ENCODE results near the gene C2. TPM values are rescaled to one million over a fixed set of nuclear protein-coding genes. Genes with fewer than 3 reads are reported as not detected.
A peak's percentile ranks its signal among the peaks of the same experiment; 100 is the strongest.

Gene C2
- polyA plus RNA-seq, 4 donors = 7.4 to 58.7 (median 21.3) TPM

- DNase-seq = no peak
- FAIRE-seq = no peak
- Histone ChIP-seq H3K27ac (ENCODE audit: low read depth in 1 of 3, low read length in 2 of 3) (no peak overlapping the region), H3K27me3 (ENCODE audit: control insufficient read depth in 3 of 3, insufficient read depth in 3 of 3, low read length in 3 of 3) (no peaks in the 10 kb centered on the region), H3K36me3 (ENCODE audit: control insufficient read depth in 3 of 3, insufficient read depth in 2 of 3, low read depth in 1 of 3, low read length in 3 of 3) (peaks cover 8 to 78% (median 23%) of the 10 kb centered on the region in 3 donors), H3K4me1 (ENCODE audit: control insufficient read depth in 3 of 3, insufficient read depth in 2 of 3, low read depth in 1 of 3, low read length in 2 of 3) (peaks cover 0 to 11% (median 0%) of the 10 kb centered on the region in 3 donors), H3K4me3 (ENCODE audit: low read depth in 1 of 3, low read length in 3 of 3) (no peak overlapping the region), H3K9me3 (ENCODE audit: control insufficient read depth in 2 of 2, insufficient read depth in 1 of 2, low read depth in 1 of 2, low read length in 1 of 2) (no peaks in the 10 kb centered on the region)
- WGBS, 3 donors = 85 to 95% (median 87%) methylated on average over 5 to 6 of the region's 6 CpGs
These were observed 45.2 kb upstream of the C2 start for GRCh38 chr6:31882344-31882743.

GRCh38 chr6:31883676-31884075 is 43.8 kb upstream of the C2 start:
- H3K9me3 ChIP-seq (ENCODE audit: control insufficient read depth in 2 of 2, insufficient read depth in 1 of 2, low read depth in 1 of 2, low read length in 1 of 2) = no peaks in the 10 kb centered on the region
- DNase-seq = no peak
- H3K4me3 ChIP-seq (ENCODE audit: low read depth in 1 of 3, low read length in 3 of 3) = no peak overlapping the region
- H3K4me1 ChIP-seq (ENCODE audit: control insufficient read depth in 3 of 3, insufficient read depth in 2 of 3, low read depth in 1 of 3, low read length in 2 of 3) = peaks cover 0 to 10% (median 0%) of the 10 kb centered on the region in 3 donors
- FAIRE-seq = no peak
- H3K36me3 ChIP-seq (ENCODE audit: control insufficient read depth in 3 of 3, insufficient read depth in 2 of 3, low read depth in 1 of 3, low read length in 3 of 3) = peaks cover 8 to 91% (median 31%) of the 10 kb centered on the region in 3 donors
- H3K27ac ChIP-seq (ENCODE audit: low read depth in 1 of 3, low read length in 2 of 3) = no peak overlapping the region
- H3K27me3 ChIP-seq (ENCODE audit: control insufficient read depth in 3 of 3, insufficient read depth in 3 of 3, low read length in 3 of 3) = no peaks in the 10 kb centered on the region
- 90 to 94% (median 94%) methylated on average over 12 of the region's 12 CpGs for WGBS, 3 donors

- Histone ChIP-seq H3K36me3 (ENCODE audit: control insufficient read depth in 3 of 3, insufficient read depth in 2 of 3, low read depth in 1 of 3, low read length in 3 of 3) (peaks cover 8 to 97% (median 35%) of the 10 kb centered on the region in 3 donors), H3K4me1 (ENCODE audit: control insufficient read depth in 3 of 3, insufficient read depth in 2 of 3, low read depth in 1 of 3, low read length in 2 of 3) (peaks cover 0 to 4% (median 0%) of the 10 kb centered on the region in 3 donors), H3K9me3 (ENCODE audit: control insufficient read depth in 2 of 2, insufficient read depth in 1 of 2, low read depth in 1 of 2, low read length in 1 of 2) (no peaks in the 10 kb centered on the region), H3K4me3 (ENCODE audit: low read depth in 1 of 3, low read length in 3 of 3) (no peak overlapping the region), H3K27me3 (ENCODE audit: control insufficient read depth in 3 of 3, insufficient read depth in 3 of 3, low read length in 3 of 3) (no peaks in the 10 kb centered on the region), H3K27ac (ENCODE audit: low read depth in 1 of 3, low read length in 2 of 3) (no peak overlapping the region)
- 95 to 96% (median 96%) methylated on average over 17 to 22 of the region's 22 CpGs for WGBS, 3 donors
- no peak for DNase-seq
- no peak for FAIRE-seq
These were observed 42.9 kb upstream of the C2 start for GRCh38 chr6:31884528-31885035.

- Histone ChIP-seq H3K36me3 (ENCODE audit: control insufficient read depth in 3 of 3, insufficient read depth in 2 of 3, low read depth in 1 of 3, low read length in 3 of 3) (peaks cover 5 to 86% (median 24%) of the 10 kb centered on the region in 3 donors), H3K9me3 (ENCODE audit: control insufficient read depth in 2 of 2, insufficient read depth in 1 of 2, low read depth in 1 of 2, low read length in 1 of 2) (no peaks in the 10 kb centered on the region), H3K27ac (ENCODE audit: low read depth in 1 of 3, low read length in 2 of 3) (no peak overlapping the region), H3K4me3 (ENCODE audit: low read depth in 1 of 3, low read length in 3 of 3) (no peak overlapping the region), H3K27me3 (ENCODE audit: control insufficient read depth in 3 of 3, insufficient read depth in 3 of 3, low read length in 3 of 3) (no peaks in the 10 kb centered on the region), H3K4me1 (ENCODE audit: control insufficient read depth in 3 of 3, insufficient read depth in 2 of 3, low read depth in 1 of 3, low read length in 2 of 3) (no peaks in the 10 kb centered on the region)
- WGBS, 3 donors = 88 to 93% (median 90%) methylated on average over 13 to 18 of the region's 18 CpGs
- FAIRE-seq (no peak), DNase-seq (no peak)
These were observed 41.0 kb upstream of the C2 start for GRCh38 chr6:31886541-31886991.

- Histone ChIP-seq H3K36me3 (ENCODE audit: control insufficient read depth in 3 of 3, insufficient read depth in 2 of 3, low read depth in 1 of 3, low read length in 3 of 3) (peaks cover 5 to 87% (median 24%) of the 10 kb centered on the region in 3 donors), H3K27me3 (ENCODE audit: control insufficient read depth in 3 of 3, insufficient read depth in 3 of 3, low read length in 3 of 3) (no peaks in the 10 kb centered on the region), H3K4me1 (ENCODE audit: control insufficient read depth in 3 of 3, insufficient read depth in 2 of 3, low read depth in 1 of 3, low read length in 2 of 3) (no peaks in the 10 kb centered on the region), H3K4me3 (ENCODE audit: low read depth in 1 of 3, low read length in 3 of 3) (no peak overlapping the region), H3K27ac (ENCODE audit: low read depth in 1 of 3, low read length in 2 of 3) (no peak overlapping the region), H3K9me3 (ENCODE audit: control insufficient read depth in 2 of 2, insufficient read depth in 1 of 2, low read depth in 1 of 2, low read length in 1 of 2) (no peaks in the 10 kb centered on the region)
- DNase-seq (no peak), FAIRE-seq (no peak)
- WGBS, 3 donors = 85 to 92% (median 86%) methylated on average over 15 to 19 of the region's 19 CpGs
These were observed 40.1 kb upstream of the C2 start for GRCh38 chr6:31887173-31888007.

GRCh38 chr6:31888276-31889258 is 39.0 kb upstream of the C2 start:
- WGBS, 3 donors = 77 to 81% (median 78%) methylated on average over 41 to 43 of the region's 43 CpGs
- H3K36me3 ChIP-seq (ENCODE audit: control insufficient read depth in 3 of 3, insufficient read depth in 2 of 3, low read depth in 1 of 3, low read length in 3 of 3) = peaks cover 10 to 85% (median 25%) of the 10 kb centered on the region in 3 donors
- FAIRE-seq = no peak

GRCh38 chr6:31889331-31889972 is 38.1 kb upstream of the C2 start:
- no peak for DNase-seq
- Histone ChIP-seq H3K27ac (ENCODE audit: low read depth in 1 of 3, low read length in 2 of 3) (no peak overlapping the region), H3K9me3 (ENCODE audit: control insufficient read depth in 2 of 2, insufficient read depth in 1 of 2, low read depth in 1 of 2, low read length in 1 of 2) (no peaks in the 10 kb centered on the region), H3K4me1 (ENCODE audit: control insufficient read depth in 3 of 3, insufficient read depth in 2 of 3, low read depth in 1 of 3, low read length in 2 of 3) (no peaks in the 10 kb centered on the region), H3K4me3 (ENCODE audit: low read depth in 1 of 3, low read length in 3 of 3) (no peak overlapping the region), H3K27me3 (ENCODE audit: control insufficient read depth in 3 of 3, insufficient read depth in 3 of 3, low read length in 3 of 3) (no peaks in the 10 kb centered on the region), H3K36me3 (ENCODE audit: control insufficient read depth in 3 of 3, insufficient read depth in 2 of 3, low read depth in 1 of 3, low read length in 3 of 3) (peaks cover 10 to 82% (median 21%) of the 10 kb centered on the region in 3 donors)
- no peak for FAIRE-seq
- 96 to 100% (median 97%) methylated on average over 3 of the region's 3 CpGs for WGBS, 3 donors

More at GRCh38 chr6:31888276-31889258, 39.0 kb upstream of the C2 start:
- Histone ChIP-seq H3K9me3 (ENCODE audit: control insufficient read depth in 2 of 2, insufficient read depth in 1 of 2, low read depth in 1 of 2, low read length in 1 of 2) (no peaks in the 10 kb centered on the region), H3K27me3 (ENCODE audit: control insufficient read depth in 3 of 3, insufficient read depth in 3 of 3, low read length in 3 of 3) (no peaks in the 10 kb centered on the region), H3K27ac (ENCODE audit: low read depth in 1 of 3, low read length in 2 of 3) (no peak overlapping the region), H3K4me1 (ENCODE audit: control insufficient read depth in 3 of 3, insufficient read depth in 2 of 3, low read depth in 1 of 3, low read length in 2 of 3) (no peaks in the 10 kb centered on the region), H3K4me3 (ENCODE audit: low read depth in 1 of 3, low read length in 3 of 3) (no peak overlapping the region)
- peak; percentile 27 to 50 for DNase-seq
